Measurements from ENCODE around the gene SASS6.

DNA sequence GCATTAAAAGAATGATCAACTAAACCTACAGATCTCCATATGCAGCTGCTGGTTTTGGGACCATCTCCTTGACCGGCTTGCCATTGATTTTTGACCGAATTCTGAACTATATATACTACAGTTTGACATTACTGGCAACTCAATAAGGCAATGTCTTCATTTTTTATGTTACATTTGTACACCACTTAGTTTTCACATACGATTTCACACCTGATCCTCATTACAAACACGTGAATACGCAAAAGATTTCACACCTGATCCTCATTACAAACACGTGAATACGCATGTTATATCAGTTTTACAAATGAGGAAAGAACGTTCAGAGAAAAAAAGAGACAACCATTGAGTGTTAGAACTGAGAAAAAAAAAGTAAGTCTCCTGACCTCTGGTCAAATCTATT is 1.1 kb downstream of the SASS6 start:
- TF ChIP-seq CTCF (IDR thresholded peaks at IDR 0.05) (no peak), POLR2AphosphoS5 (IDR thresholded peaks at IDR 0.05) (no peak), POLR2A (IDR thresholded peaks at IDR 0.05) (no peak)

Measured in breast epithelium (tissue), 3 donors.